Retinal pigment epithelial cell (primary cell): ENCODE data around the gene PCDH12.

ENCODE experiments used
- DNase-seq: peaks from one replicate; pipeline ENCODE4 v3.0.0-alpha.2; 2010; ENCODE audit warnings: low read depth
- H3K4me3 ChIP-seq: 2 replicates; pipeline ENCODE4 v1.5.1; 2011; ENCODE audit warnings: mild to moderate bottlenecking, low read length, control low read depth, moderate library complexity
- TF ChIP-seq, protein P1 (sequence below): conservative IDR thresholded peaks from 2 replicates; pipeline ENCODE4 v1.5.1; 2011; ENCODE audit warnings: low read depth, low read length, control low read depth, inconsistent platforms

The PCDH12 gene

DNA sequence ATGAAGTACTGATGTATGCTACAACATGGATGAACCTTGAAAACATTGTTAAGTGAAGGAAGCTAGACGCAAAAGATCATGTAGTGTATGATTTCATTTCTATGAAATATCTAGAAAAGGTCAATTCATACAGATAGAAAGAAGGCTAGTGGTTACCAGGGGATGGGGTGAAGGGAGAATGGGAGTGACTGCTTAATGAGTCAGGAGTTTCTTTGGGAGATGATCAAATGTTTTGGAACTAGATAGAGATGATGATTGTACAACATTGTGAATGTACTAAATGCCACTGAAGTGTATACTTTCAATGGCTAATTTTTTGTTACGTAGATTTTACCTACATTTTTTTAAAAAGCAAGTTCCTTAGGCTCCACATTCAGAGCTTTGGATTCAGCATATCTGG lies 49.2 kb downstream of the PCDH12 start:
- TF ChIP-seq, protein P1, sequence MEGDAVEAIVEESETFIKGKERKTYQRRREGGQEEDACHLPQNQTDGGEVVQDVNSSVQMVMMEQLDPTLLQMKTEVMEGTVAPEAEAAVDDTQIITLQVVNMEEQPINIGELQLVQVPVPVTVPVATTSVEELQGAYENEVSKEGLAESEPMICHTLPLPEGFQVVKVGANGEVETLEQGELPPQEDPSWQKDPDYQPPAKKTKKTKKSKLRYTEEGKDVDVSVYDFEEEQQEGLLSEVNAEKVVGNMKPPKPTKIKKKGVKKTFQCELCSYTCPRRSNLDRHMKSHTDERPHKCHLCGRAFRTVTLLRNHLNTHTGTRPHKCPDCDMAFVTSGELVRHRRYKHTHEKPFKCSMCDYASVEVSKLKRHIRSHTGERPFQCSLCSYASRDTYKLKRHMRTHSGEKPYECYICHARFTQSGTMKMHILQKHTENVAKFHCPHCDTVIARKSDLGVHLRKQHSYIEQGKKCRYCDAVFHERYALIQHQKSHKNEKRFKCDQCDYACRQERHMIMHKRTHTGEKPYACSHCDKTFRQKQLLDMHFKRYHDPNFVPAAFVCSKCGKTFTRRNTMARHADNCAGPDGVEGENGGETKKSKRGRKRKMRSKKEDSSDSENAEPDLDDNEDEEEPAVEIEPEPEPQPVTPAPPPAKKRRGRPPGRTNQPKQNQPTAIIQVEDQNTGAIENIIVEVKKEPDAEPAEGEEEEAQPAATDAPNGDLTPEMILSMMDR: no peak
- no peak overlapping the region for H3K4me3 ChIP-seq
- no peak for DNase-seq

DNA sequence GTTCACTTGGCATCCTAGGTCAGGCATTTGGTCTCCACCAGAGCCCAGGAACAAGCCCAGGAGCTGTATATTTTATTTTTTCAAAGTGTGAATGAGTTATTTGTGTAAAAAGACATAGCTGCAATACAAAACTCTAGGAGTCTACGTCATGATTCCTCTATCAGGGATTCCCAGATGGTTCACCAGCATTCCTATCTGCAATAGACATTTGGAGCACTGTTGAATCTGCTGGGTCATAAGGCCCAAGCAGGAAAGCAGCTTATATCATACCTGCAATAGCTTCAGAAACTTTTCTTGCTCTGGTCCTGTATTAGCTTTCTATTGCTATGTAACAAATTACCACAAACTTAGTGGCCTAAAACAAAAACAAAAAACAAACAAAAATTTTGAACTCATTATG lies 51.0 kb downstream of the PCDH12 start:
- TF ChIP-seq, protein P1: no peak
- H3K4me3 ChIP-seq: no peak overlapping the region
- DNase-seq: no peak

DNA sequence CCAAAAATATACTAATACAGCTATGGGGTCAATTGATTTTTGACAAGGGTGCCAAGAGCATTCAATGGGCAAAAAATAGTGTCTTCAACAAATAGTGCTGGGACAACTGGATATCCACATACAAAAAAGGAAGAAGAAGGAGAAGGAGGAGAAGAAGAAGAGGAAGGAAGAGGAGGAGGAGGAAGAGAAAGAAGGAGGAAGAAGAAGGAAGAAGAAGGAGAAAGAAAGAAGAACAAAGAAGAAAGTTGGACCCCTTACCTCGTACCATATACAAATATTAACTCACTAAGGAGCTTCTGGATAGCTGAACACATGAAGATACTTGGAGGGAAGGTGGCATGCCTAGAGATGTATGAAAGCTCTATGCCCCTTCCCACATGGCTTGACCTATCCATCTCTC lies 51.5 kb downstream of the PCDH12 start:
- DNase-seq: no peak
- TF ChIP-seq, protein P1: no peak
- no peak overlapping the region for H3K4me3 ChIP-seq

DNA sequence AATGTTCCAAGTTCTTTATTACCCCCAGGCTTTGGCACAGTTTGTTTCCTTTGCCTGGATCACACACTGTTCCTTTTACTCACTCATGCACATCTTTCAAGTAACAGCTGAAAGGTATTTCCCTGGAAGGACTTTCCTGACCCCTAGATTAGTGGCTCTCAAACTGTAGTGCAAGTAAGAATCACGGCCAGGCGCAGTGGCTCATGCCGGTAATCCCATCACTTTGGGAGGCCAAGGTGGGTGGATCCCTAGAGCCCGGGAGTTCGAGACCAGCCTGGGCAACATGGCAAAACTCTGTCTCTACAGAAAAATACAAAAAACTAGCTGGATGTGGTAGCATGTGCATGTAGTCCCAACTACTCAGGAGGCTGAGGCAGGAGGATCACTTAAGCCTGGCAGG lies 53.5 kb downstream of the PCDH12 start:
- TF ChIP-seq, protein P1: no peak
- no peak for DNase-seq
- H3K4me3 ChIP-seq: no peak overlapping the region

GRCh38 chr5:141903261-141903660 lies 54.7 kb downstream of the PCDH12 start:
- DNase-seq: no peak
- H3K4me3 ChIP-seq: no peak overlapping the region
- TF ChIP-seq, protein P1: no peak

DNA sequence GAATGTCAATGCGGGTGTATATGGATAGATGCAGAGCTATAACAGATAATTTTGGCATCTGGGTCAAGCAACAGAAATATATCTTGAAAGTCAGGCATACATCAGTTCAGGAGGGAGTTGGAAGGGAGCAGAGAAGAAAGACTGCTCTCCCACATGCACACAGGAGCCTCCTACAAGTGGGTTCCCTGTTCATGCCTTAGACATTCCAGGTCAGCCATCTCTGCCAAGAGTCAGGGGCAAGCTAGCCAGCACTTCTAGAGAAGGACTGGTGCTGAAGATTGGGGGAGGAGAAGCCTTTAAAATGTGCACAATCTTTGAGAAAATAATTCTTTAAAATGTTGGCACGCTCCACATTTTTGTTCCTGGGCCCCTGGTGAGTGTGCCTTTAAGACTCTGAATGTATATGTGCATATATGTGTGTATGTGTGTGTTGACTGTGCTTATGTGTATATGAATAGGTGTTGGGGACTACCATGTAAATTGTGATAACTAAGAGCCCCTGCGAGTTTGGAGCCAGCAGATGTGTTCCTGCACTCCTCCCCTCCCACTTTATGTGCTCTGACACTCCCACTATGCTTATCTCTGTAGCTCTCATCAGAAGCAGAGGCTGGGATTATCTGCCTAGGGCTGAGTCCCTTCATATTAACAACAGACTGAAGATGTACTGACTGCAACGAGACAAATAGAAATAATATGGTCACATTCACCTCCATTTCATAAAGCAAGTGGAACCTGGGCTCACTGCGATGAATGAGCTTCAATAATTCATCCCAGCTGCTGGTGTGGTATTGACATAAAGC lies 55.8 kb downstream of the PCDH12 start:
- H3K4me3 ChIP-seq: no peak overlapping the region
- TF ChIP-seq, protein P1: no peak
- no peak for DNase-seq

GRCh38 chr5:141898448-141899049 lies 59.5 kb downstream of the PCDH12 start:
- no peak overlapping the region for H3K4me3 ChIP-seq
- DNase-seq: no peak

More at GRCh38 chr5:141898448-141899049, 59.5 kb downstream of the PCDH12 start:
- TF ChIP-seq, protein P1: no peak
